ENCODE data around the gene CEBPB.
"Not testable (repeated sequence)": the region's sequence is repeated elsewhere in the genome, so short reads cannot be mapped to it uniquely, and the experiment has no call there.

Gene CEBPB

GRCh38 chr20:50190251-50191064 is at the start of gene CEBPB:
TSS of gene CEBPB (plus strand) at chr20:50190830. CDS start at chr20:50191034, 204 bp downstream.
- DNase-seq = peak; percentile 84

DNA sequence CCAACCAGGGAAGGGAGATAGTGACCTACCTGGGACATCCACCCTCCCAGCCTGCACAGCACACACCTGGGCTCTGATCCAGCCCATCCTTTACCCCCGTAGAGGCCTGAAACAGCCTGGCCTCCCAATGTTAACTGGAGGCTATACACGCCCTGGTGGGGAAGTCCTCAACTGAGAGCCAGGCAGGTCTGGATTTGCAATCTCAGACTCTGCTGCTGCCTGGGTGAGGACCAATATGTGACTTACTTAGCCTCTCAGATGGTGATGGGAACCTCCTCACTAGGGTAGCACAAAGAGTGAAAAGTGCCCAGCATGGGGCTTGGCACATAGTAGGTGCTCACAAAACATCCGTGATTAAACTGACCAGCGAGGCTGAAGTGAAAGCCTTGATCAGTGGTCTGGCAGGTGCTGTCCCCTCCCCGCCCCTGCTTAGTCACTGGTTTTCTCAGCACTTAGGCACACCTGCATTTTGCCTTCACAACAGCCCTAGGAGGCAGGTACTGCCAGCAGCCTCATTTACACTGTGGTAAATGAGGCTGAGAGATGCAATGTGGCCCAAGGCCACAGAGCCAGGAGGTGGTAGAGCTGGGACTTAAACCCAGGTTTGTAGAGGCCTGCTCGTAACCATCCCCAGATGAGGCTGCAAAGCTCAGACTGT is 49.5 kb upstream of the CEBPB start:
- DNase-seq = no peak

GRCh38 chr20:50141811-50142561 is 48.6 kb upstream of the CEBPB start:
- DNase-seq = no peak

GRCh38 chr20:50142812-50143211 is 47.8 kb upstream of the CEBPB start:
- no peak for DNase-seq

GRCh38 chr20:50144362-50144761 is 46.3 kb upstream of the CEBPB start:
- DNase-seq = no peak

GRCh38 chr20:50145566-50145965 is 45.1 kb upstream of the CEBPB start:
- DNase-seq = no peak

DNA sequence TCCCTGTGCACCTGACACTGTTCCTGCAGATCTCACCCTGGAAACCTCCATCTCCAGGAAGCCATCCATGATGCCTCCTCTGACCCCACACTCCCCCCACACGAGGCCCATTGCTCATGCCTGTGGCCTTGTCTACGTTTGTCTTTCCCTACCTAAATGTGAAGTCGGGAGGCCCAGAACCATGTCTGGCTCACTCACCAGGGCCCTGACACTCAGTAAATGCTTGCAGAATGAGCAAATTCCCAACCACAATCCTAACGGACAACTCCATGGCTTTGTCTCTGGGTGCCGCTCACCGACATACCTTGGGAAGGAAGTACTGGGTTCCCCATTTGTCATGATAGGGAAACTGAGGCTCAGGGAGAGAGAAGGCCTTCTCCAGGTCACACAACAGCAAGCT is 44.4 kb upstream of the CEBPB start:
- no peak for DNase-seq

- peak; percentile 64 for DNase-seq
Measured at GRCh38 chr20:50146732-50147662, 43.6 kb upstream of the CEBPB start.

DNA sequence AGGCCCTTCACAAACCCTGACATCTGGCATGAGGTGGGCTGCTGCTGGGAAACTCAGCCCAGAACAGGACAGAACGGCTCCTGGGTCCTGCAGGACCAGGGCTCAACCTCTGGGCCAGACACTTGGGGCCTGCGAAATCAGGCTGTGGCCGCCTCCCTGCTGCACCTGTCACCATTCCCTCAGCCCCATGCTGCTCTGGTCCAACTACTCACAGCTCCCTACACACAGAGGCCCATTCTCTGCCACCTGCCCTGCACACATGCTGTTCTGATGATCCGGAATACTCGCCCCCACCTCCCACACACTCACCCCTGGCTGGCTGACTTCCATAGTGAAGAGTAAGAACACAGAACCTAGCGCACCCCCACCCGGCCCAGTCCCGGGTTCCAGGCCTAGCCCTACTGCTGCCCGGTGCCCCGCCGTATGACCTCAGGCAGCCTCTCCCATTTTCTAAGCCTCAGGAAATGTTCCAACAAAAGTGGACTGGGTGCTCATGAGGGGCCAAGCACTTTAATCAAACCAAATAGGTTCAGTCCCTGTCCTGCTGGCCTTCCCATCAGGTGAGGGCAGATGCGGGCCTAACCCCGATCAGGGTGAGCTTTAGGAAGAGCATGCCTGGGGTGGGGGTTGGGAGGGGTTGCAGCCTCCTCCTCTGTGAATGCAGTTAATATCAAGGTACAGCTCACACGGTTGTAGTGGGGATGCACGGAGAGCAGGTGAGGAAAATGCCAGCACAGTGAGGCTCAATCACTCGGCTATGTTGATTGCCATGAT is 41.0 kb upstream of the CEBPB start:
- DNase-seq = no peak

GRCh38 chr20:50151034-50151743 is 39.4 kb upstream of the CEBPB start:
- no peak for DNase-seq

DNA sequence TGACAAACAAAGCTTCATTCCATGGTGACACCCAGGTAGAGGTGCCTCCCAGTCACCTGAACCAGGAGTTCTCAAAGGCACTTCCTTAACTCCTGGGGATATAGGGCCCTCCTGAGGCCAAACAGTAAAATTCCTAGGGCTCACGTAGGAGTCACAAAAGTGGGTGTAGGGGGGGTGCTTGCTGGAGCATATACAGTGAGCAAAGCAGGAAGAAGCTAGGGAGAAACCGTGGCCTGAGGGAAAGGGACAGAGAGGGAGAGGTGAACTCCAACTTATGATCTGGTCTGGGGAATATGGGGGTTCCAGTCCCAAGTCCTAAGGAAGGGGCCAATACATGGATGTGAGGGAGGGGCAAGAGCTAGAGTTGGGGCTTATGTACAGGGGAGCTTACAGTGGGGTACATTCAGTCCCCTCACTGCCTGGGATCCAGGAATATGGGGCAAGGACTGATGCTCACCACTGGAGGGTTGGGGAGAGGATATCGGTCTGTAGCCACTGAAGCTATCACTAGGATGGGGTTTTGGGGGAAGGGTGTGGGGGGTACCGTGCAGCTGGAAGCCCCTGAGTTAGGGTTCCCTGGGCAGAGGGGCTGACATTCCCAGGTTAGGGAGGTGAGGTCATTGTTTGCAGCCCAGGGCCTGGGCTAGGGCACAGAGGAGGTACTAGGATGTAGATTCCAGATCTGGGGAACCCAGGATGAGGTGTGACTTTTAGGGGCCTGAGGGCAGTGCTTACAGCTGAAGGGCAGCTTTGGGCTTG is 38.1 kb upstream of the CEBPB start:
- DNase-seq = no peak

DNA sequence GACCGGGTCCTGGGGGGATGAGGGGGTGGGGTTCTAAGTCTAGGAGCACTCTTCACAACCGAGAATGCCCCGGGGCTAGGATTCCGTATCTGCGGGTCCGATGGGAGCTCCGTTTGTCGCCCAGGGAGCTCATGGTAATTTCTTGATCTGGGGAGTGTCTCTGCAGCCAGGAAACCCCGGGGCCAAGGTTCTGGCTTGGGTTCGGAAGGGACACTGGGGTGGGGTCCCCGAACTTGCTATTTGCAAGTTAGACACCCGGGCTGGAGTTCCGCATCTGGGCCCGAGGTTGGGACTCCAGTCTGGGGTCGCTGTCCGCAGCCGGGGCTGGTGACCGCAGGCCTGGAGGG is 37.5 kb upstream of the CEBPB start:
- peak; percentile 40 for DNase-seq

DNA sequence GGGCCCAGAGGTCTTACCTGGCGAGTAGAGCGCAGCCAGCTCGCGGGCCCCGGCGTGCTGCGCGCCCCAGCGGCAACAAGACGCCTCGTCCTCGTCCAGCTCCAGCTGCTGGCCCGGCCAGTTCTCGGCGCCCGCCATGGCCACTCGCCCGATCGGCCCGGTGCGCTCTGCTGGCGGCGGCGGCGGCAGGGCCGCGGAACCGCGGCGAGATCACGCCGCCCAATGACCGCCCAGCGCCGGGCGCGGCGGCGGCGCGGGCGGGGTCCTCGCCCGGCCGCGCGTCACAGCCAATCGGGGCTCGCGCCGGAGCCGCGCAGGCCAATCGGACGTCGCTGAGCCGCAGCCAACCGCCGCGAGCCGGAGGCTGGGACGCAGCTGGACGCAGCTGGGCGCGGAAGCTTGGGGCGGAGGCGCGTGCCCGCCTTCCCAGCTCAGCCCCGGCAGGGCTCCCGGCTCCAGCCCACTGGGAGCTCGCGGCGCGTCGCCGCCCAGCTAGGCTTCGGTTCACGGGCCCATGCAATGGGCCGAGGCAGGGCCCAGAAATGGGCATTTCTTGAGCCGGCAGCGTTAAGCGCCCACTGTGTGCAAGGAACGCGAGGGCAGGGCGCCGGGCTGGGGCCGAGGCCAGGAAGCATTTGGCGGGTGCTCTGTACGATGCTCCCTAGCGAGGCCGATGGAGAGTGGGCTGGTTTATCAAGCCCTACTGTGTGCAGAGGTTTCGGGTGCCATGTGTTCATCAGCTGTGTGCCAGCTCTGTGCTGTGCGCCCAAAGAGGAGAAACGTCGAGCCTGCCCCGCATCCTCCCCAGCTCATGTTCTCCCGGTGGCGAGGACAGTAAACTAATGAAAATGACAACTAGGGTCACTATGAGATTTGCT is 36.9 kb upstream of the CEBPB start, which contains the start of gene PEDS1:
Gene PEDS1, minus strand, starts transcription at position 224 of the 878 bp plus-strand sequence. Its CDS starts 86 bp downstream, at position 138.
- peak; percentile 88 for DNase-seq

DNA sequence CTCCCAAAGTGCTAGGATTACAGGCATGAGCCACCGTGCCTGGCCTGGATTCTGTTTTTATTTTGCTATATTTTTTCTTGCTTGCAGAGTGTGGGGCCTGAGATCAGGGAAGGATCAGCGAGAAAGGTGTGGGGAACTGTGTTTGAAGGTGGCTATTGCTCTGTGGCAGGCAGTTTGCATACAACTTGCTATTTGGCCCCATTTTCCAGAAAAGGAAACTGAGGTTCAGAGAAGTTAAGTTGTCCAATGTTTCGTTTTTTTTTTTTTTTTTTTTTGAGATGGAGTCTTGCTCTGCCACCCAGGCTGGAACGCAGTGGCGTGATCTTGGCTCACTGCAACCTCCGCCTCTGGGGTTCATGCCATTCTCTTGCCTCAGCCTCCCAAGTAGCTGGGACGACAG is 29.1 kb upstream of the CEBPB start:
- DNase-seq = not testable (repeated sequence)

DNA sequence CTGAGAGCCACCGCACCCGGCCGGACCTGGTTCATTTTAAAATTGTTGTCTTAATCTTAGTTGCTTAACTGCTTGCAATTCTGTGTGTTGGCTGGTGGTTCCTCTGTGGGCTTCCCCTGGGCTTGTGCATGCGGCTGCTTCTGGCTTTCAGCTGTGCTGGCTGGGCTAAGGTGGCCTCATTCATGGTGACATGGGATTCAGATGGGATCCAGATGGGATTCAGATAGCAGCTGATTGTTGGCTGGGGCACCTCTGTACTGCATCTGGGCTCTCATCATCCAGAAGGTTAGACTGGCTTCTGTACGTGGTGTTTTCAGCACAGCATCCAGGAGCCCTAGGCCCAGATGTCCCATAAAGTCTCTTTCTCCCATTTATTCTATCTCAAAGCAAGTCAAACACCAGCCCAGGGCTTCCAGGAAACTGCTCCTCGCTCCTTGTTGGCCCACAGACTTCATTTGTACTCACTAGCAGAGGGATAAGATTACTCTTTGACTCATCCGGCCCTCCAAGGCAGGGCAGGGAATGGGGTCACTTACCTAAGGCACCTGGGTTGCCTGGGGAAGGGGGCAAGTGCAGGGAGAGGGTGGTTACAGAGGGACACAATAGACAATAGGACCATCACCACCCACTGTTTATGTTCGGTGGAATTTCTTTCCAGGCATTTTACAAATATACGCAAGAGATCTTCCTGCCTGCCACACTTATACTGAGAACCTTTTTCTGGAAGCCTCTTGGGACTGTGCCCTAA is 26.9 kb upstream of the CEBPB start:
- DNase-seq = no peak

DNA sequence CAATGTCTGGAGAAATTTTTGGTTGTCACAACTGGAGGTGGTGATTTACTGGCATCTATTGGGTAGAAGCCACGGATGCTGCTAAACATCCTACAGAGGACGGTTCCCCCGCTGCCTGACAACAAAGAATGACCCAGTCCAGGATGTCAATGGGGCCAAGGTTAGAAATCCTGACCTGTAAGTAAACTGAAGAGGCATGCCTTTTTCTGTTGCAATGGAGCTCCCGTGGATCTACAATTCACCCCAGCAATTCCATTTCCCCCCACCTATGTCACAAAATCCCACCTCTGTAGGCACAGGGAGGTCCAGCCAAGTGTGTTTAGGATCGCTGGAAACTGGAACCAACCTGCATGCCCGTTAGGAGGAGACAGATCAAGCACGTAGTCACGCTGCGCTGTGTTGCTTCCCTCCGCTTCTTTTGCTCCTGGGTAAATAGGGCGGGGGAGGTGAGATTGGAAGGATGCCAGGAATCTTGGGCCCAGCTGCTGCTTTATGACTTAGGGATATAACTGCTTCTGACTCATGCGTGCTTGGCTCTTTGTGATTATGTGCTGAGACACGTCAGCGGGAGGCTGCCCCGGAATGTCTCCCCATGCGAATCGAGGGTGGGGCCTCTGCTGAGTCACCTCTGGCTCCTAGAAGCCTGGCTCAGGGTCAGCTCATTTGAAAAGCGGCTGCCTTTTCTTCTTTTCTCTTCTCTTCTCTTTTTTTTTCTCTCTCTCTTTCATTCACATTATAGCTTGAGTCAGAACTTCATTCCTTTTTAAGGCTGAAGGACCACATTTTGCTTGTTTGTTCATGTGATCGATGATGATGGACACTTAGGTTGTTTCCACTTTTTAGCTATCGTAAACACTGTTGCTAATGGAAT is 24.7 kb upstream of the CEBPB start:
- peak; percentile 70 for DNase-seq

- DNase-seq = peak; percentile 83
Measured at GRCh38 chr20:50169329-50169823, 21.3 kb upstream of the CEBPB start.
